ENCODE measurements around the gene ADRB1. TPM values are rescaled to one million over a fixed set of nuclear protein-coding genes. Genes with fewer than 3 reads are reported as not detected.

The ADRB1 gene
- total RNA-seq, 1 donor from 2014 or later, result 0.07 TPM

GRCh38 chr10:114070710-114071109 is 27.0 kb downstream of the ADRB1 start:
- Mint-ChIP-seq H3K4me1 (ENCODE audit: low read depth) (peaks cover 4% of the 10 kb centered on the region), H3K4me3 (ENCODE audit: unreplicated experiment) (no peak overlapping the region), H3K27me3 (ENCODE audit: low read depth) (no peaks in the 10 kb centered on the region), H3K9me3 (ENCODE audit: low read depth) (no peaks in the 10 kb centered on the region), H3K36me3 (ENCODE audit: low read depth) (no peaks in the 10 kb centered on the region), H3K27ac (ENCODE audit: unreplicated experiment) (no peak overlapping the region)
- TF ChIP-seq, protein P1, sequence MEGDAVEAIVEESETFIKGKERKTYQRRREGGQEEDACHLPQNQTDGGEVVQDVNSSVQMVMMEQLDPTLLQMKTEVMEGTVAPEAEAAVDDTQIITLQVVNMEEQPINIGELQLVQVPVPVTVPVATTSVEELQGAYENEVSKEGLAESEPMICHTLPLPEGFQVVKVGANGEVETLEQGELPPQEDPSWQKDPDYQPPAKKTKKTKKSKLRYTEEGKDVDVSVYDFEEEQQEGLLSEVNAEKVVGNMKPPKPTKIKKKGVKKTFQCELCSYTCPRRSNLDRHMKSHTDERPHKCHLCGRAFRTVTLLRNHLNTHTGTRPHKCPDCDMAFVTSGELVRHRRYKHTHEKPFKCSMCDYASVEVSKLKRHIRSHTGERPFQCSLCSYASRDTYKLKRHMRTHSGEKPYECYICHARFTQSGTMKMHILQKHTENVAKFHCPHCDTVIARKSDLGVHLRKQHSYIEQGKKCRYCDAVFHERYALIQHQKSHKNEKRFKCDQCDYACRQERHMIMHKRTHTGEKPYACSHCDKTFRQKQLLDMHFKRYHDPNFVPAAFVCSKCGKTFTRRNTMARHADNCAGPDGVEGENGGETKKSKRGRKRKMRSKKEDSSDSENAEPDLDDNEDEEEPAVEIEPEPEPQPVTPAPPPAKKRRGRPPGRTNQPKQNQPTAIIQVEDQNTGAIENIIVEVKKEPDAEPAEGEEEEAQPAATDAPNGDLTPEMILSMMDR (IDR thresholded peaks at IDR 0.05), result no peak
- no peak for DNase-seq (ENCODE audit: low spot score)

GRCh38 chr10:114071178-114071577 is 27.5 kb downstream of the ADRB1 start:
- no peak for DNase-seq (ENCODE audit: low spot score)
- H3K4me1 Mint-ChIP-seq (ENCODE audit: low read depth), result peaks cover 4% of the 10 kb centered on the region
- H3K27ac Mint-ChIP-seq (ENCODE audit: unreplicated experiment), result no peak overlapping the region
- H3K9me3 Mint-ChIP-seq (ENCODE audit: low read depth), result no peaks in the 10 kb centered on the region
- no peak overlapping the region for H3K4me3 Mint-ChIP-seq (ENCODE audit: unreplicated experiment)
- H3K36me3 Mint-ChIP-seq (ENCODE audit: low read depth), result no peaks in the 10 kb centered on the region
- no peaks in the 10 kb centered on the region for H3K27me3 Mint-ChIP-seq (ENCODE audit: low read depth)
- TF ChIP-seq, protein P1 (IDR thresholded peaks at IDR 0.05), result no peak

- Mint-ChIP-seq H3K27me3 (ENCODE audit: low read depth) (no peaks in the 10 kb centered on the region), H3K9me3 (ENCODE audit: low read depth) (no peaks in the 10 kb centered on the region), H3K36me3 (ENCODE audit: low read depth) (no peaks in the 10 kb centered on the region), H3K4me1 (ENCODE audit: low read depth) (no peaks in the 10 kb centered on the region), H3K4me3 (ENCODE audit: unreplicated experiment) (no peak overlapping the region), H3K27ac (ENCODE audit: unreplicated experiment) (no peak overlapping the region)
- TF ChIP-seq, protein P1 (IDR thresholded peaks at IDR 0.05), result no peak
- DNase-seq (ENCODE audit: low spot score), result no peak
Observed at GRCh38 chr10:114073395-114074186, 29.9 kb downstream of the ADRB1 start.

DNA sequence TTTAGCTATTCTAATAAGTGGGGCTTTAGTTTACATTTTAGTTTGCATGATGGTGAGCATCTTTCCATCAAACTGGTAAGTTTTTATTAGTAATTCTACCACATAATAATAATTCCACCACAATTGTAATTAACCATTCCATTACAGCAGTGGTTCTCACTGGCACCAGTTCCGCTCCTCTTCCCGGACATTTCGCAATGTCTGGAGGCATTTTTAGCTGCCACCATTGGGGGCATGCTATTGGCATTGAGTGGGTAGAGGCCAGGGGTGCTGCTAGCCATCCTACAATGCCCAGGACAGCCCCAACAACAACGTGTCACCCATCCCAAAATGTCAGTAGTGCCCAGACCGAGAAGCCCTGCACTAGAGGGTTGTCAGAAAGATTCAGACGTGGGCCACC is 31.4 kb downstream of the ADRB1 start:
- Mint-ChIP-seq H3K27ac (ENCODE audit: unreplicated experiment) (no peak overlapping the region), H3K36me3 (ENCODE audit: low read depth) (no peaks in the 10 kb centered on the region), H3K4me3 (ENCODE audit: unreplicated experiment) (no peak overlapping the region), H3K4me1 (ENCODE audit: low read depth) (no peaks in the 10 kb centered on the region), H3K9me3 (ENCODE audit: low read depth) (no peaks in the 10 kb centered on the region), H3K27me3 (ENCODE audit: low read depth) (no peaks in the 10 kb centered on the region)
- TF ChIP-seq, protein P1 (IDR thresholded peaks at IDR 0.05), result no peak
- DNase-seq (ENCODE audit: low spot score), result no peak

DNA sequence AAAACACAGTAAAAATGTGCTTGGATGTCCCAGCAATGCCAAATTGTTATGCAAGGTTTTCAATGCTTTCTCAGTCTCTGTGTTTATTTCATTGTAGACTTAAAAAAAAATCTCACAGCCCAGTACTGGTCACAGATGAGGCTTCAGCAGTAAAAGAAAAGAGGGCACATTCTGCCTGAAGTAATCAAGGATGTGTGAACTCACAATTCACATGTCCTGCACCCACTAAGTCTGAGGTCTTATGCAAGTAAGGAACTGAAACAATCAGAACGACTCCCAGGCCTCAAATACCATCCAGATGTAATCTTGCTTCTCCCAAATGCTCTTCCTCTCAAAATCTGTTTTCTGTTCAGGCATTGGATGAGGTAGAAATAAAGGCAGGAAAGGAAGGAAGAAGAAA is 33.7 kb downstream of the ADRB1 start:
- H3K9me3 Mint-ChIP-seq (ENCODE audit: low read depth), result no peaks in the 10 kb centered on the region
- H3K4me1 Mint-ChIP-seq (ENCODE audit: low read depth), result no peaks in the 10 kb centered on the region
- no peak overlapping the region for H3K27ac Mint-ChIP-seq (ENCODE audit: unreplicated experiment)
- no peak for DNase-seq (ENCODE audit: low spot score)
- no peak overlapping the region for H3K4me3 Mint-ChIP-seq (ENCODE audit: unreplicated experiment)
- H3K27me3 Mint-ChIP-seq (ENCODE audit: low read depth), result no peaks in the 10 kb centered on the region
- TF ChIP-seq, protein P1 (IDR thresholded peaks at IDR 0.05), result no peak
- H3K36me3 Mint-ChIP-seq (ENCODE audit: low read depth), result no peaks in the 10 kb centered on the region
